IMR-90 (cell line): ENCODE data around the gene NLRC5. TPM values are rescaled to one million over a fixed set of nuclear protein-coding genes. Genes with fewer than 3 reads are reported as not detected.

Source experiments
- ATAC-seq: fragments of 200-7000 bp; cut with Tn5 transposase; 2 replicates; pipeline ENCODE4 v1.9.1; 2020; ENCODE audit warnings: low read depth, mild to moderate bottlenecking, moderate library complexity
- BruUV-seq: library from RNA; stranded (reverse); fragments of 400-500 nt; replicated peaks from 2 replicates; lab custom pipeline; 2021; lab: Mats Ljungman, UMichigan
- CTCF ChIA-PET: fragments of 300-600 bp; formaldehyde crosslinking; extraction: SDS; loops from one replicate; lab custom pipeline; 2021; ENCODE audit warnings: antibody characterized with exemption; lab: Yijun Ruan, JAX
- POLR2A ChIA-PET: fragments of 300-600 bp; sonication (Branson Sonifier 250); formaldehyde crosslinking; loops from one replicate; lab custom pipeline; 2022; ENCODE audit warnings: antibody characterized with exemption; ENCODE audit not compliant: unreplicated experiment; lab: Charles Lee
- DNase-seq: peaks from one replicate; pipeline ENCODE4 v3.0.0; 2013
- H2AFZ ChIP-seq: replicated peaks from 2 replicates; pipeline ENCODE3; 2013; ENCODE audit warnings: low read length, mild to moderate bottlenecking; ENCODE audit not compliant: poor library complexity
- H2AK5ac ChIP-seq: 2 replicates; pipeline ENCODE4 v1.6.1; 2013; ENCODE audit warnings: low read depth, low read length, inconsistent platforms
- H2AK9ac ChIP-seq: replicated peaks from 2 replicates; pipeline ENCODE3; 2013; ENCODE audit warnings: mild to moderate bottlenecking, low read depth, low read length, moderate library complexity; ENCODE audit not compliant: poor library complexity
- H2BK120ac ChIP-seq: 2 replicates; pipeline ENCODE4 v1.6.1; 2013; ENCODE audit warnings: low read depth, low read length, inconsistent platforms
- H2BK15ac ChIP-seq: 3 replicates; pipeline ENCODE4 v1.6.1; 2013; ENCODE audit warnings: low read depth, low read length, inconsistent platforms
- H2BK20ac ChIP-seq: 2 replicates; pipeline ENCODE4 v1.6.1; 2013; ENCODE audit warnings: low read depth, mild to moderate bottlenecking, inconsistent platforms, low read length, moderate library complexity
- H2BK5ac ChIP-seq: 2 replicates; pipeline ENCODE4 v1.6.1; 2013; ENCODE audit warnings: mild to moderate bottlenecking, low read depth, low read length, inconsistent platforms; ENCODE audit not compliant: poor library complexity, severe bottlenecking
- H3K14ac ChIP-seq: replicated peaks from 2 replicates; pipeline ENCODE4 v1.6.1; 2013; ENCODE audit warnings: low read depth, low read length, inconsistent platforms
- H3K18ac ChIP-seq: 2 replicates; pipeline ENCODE4 v1.6.1; 2013; ENCODE audit warnings: low read depth, low read length, control low read depth
- H3K23ac ChIP-seq: 2 replicates; pipeline ENCODE4 v1.6.1; 2013; ENCODE audit warnings: low read depth, low read length, inconsistent platforms
- H3K27ac ChIP-seq: 2 replicates; pipeline ENCODE4 v1.5.1; 2013; ENCODE audit warnings: mild to moderate bottlenecking, control low read depth, low read length; ENCODE audit not compliant: insufficient read depth
- H3K27me3 ChIP-seq: 2 replicates; pipeline ENCODE4 v1.6.1; 2013; ENCODE audit warnings: low read length; ENCODE audit not compliant: control insufficient read depth, insufficient read depth
- H3K36me3 ChIP-seq: 2 replicates; pipeline ENCODE4 v1.6.1; 2013; ENCODE audit warnings: low read length, mixed read lengths; ENCODE audit not compliant: control insufficient read depth, insufficient read depth
- H3K4ac ChIP-seq: 2 replicates; pipeline ENCODE4 v1.6.1; 2013; ENCODE audit warnings: low read depth, low read length, inconsistent platforms
- H3K4me1 ChIP-seq: 2 replicates; pipeline ENCODE4 v1.6.1; 2013; ENCODE audit warnings: low read length, mixed read lengths; ENCODE audit not compliant: control insufficient read depth, insufficient read depth
- H3K4me2 ChIP-seq: 2 replicates; pipeline ENCODE4 v1.6.1; 2013; ENCODE audit warnings: low read depth, mild to moderate bottlenecking, control low read depth, low read length, moderate library complexity
- H3K4me3 ChIP-seq: 2 replicates; pipeline ENCODE4 v1.5.1; 2013; ENCODE audit warnings: low read depth, mild to moderate bottlenecking, control low read depth, low read length, moderate library complexity; ENCODE audit not compliant: insufficient read depth
- H3K56ac ChIP-seq: 2 replicates; pipeline ENCODE4 v1.6.1; 2013; ENCODE audit warnings: low read length, inconsistent platforms; ENCODE audit not compliant: insufficient read depth; ENCODE audit errors: extremely low read depth
- H3K79me1 ChIP-seq, 2 experiments: 2 replicates each; pipeline ENCODE4 v1.6.1; 2013; ENCODE audit warnings: low read length in 2 of 2, inconsistent platforms in 1 of 2, low read depth in 1 of 2
- H3K9ac ChIP-seq: 2 replicates; pipeline ENCODE4 v1.6.1; 2013; ENCODE audit warnings: low read depth, low read length, control low read depth
- H3K9me1 ChIP-seq: 2 replicates; pipeline ENCODE4 v1.6.1; 2013; ENCODE audit warnings: low read length, inconsistent platforms; ENCODE audit not compliant: insufficient read depth
- H3K9me3 ChIP-seq: 2 replicates; pipeline ENCODE4 v1.6.1; 2013; ENCODE audit warnings: low read length; ENCODE audit not compliant: control insufficient read depth, insufficient read depth
- H4K20me1 ChIP-seq: 2 replicates; pipeline ENCODE4 v1.6.1; 2013; ENCODE audit warnings: low read length, inconsistent platforms; ENCODE audit not compliant: insufficient read depth
- H4K5ac ChIP-seq: 2 replicates; pipeline ENCODE4 v1.6.1; 2013; ENCODE audit warnings: mild to moderate bottlenecking, low read depth, low read length, control low read depth
- H4K8ac ChIP-seq, 2 experiments: 2 replicates each; pipeline ENCODE4 v1.6.1; 2013; ENCODE audit warnings: low read depth in 2 of 2, low read length in 2 of 2, control low read depth in 1 of 2, inconsistent platforms in 1 of 2
- H4K91ac ChIP-seq: 2 replicates; pipeline ENCODE4 v1.6.1; 2013; ENCODE audit warnings: low read depth, low read length, inconsistent platforms; ENCODE audit not compliant: insufficient read depth
- BHLHE40 ChIP-seq: fragments of 150-350 bp; IDR thresholded peaks from 2 replicates; pipeline ENCODE4 v1.6.1; 2016; ENCODE audit warnings: mild to moderate bottlenecking, low read depth, low read length
- CHD1 ChIP-seq: IDR thresholded peaks from 2 replicates; pipeline ENCODE4 v1.6.1; 2012; ENCODE audit warnings: low read depth, low read length, improper control_type of control experiment
- CTCF ChIP-seq: conservative IDR thresholded peaks from 2 replicates; pipeline ENCODE4 v1.5.1; 2012; ENCODE audit warnings: mild to moderate bottlenecking, low read depth, low read length, improper control_type of control experiment
- FOS ChIP-seq: fragments of 150-350 bp; IDR thresholded peaks from 2 replicates; pipeline ENCODE4 v1.6.1; 2016; ENCODE audit warnings: low read depth, low read length
- MAFK ChIP-seq: IDR thresholded peaks from 2 replicates; pipeline ENCODE4 v1.6.1; 2012; ENCODE audit warnings: low read depth, low read length, improper control_type of control experiment
- MAZ ChIP-seq: IDR thresholded peaks from 2 replicates; pipeline ENCODE4 v1.6.1; 2012; ENCODE audit warnings: low read depth, mild to moderate bottlenecking, low read length, improper control_type of control experiment, moderate library complexity, borderline replicate concordance
- NFE2L2 ChIP-seq: fragments of 150-350 bp; IDR thresholded peaks from 2 replicates; pipeline ENCODE4 v1.6.1; 2016; ENCODE audit warnings: low read depth, mild to moderate bottlenecking, low read length
- RCOR1 ChIP-seq: IDR thresholded peaks from 2 replicates; pipeline ENCODE4 v1.6.1; 2012; ENCODE audit warnings: mild to moderate bottlenecking, low read length, improper control_type of control experiment; ENCODE audit not compliant: insufficient replicate concordance
- SMC3 ChIP-seq: fragments of 150-350 bp; IDR thresholded peaks from 2 replicates; pipeline ENCODE4 v1.6.1; 2016; ENCODE audit warnings: low read depth, mild to moderate bottlenecking, antibody characterized with exemption, low read length, moderate library complexity
- WGBS, 2 experiments: methylation state at CpG; one replicate each; pipeline versions ENCODE4 v1.1.5 to v1.1.7; 2013; ENCODE audit warnings: missing lambda C conversion rate in 2 of 2; ENCODE audit not compliant: insufficient read length in 1 of 2; ENCODE audit errors: extremely low coverage in 2 of 2; 5-methylcytosine and 5-hydroxymethylcytosine counted together
- dilution Hi-C: fragments of 300-500 bp; cut with HindIII; formaldehyde crosslinking; loops from one replicate; pipeline ENCODE4 v1.14.3; 2018; ENCODE audit warnings: low sequenced_read_pairs; ENCODE audit not compliant: unreplicated experiment
- in situ Hi-C: fragments of 300-500 bp; cut with MboI; formaldehyde crosslinking; loops from 3 replicates; pipeline ENCODE4 v1.14.3; 2019; ENCODE audit warnings: low sequenced_read_pairs, inconsistent platforms, mixed read lengths
- intact Hi-C: fragments of 100-400 bp; cut with micrococcal nuclease; formaldehyde crosslinking; loops from 2 replicates; pipeline ENCODE4 v1.10.0; 2022
- polyA plus RNA-seq, 3 experiments: library from polyadenylated mRNA; depleted of rRNA; stranded (reverse); fragments of >200 nt; gene quantifications; 2 replicates each; pipeline ENCODE4 v1.2.3, GENCODE V29; 2012; ENCODE audit warnings: low replicate concordance in 1 of 3
- total RNA-seq: library from RNA; depleted of rRNA; stranded (reverse); fragments of >200 nt; gene quantifications from 2 replicates; pipeline ENCODE4 v1.2.3, GENCODE V29; 2012

Gene NLRC5
- total and polyA plus RNA-seq, 2 of the 4 experiments (the other 2 are of a cell fraction), result 9.1 to 14.9 TPM

DNA sequence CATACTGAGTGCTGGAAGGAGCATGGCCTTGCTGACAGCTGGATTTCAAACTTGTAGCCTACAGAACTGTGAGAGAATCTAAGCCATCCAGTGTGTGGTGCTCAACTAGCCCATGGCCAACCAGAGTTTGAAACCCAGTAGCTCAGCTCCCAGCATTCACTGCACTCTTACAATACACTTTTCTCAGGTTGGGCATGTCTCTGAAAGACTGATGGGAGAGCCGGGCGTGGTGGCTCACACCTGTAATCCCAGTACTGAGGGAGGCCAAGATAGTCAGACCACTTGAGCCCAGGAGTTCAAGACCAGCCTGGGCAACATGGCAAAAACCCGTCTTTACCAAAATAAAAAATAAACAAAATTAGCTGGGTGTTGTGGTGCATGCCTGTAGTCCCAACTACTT, 106.8 kb downstream of the NLRC5 start:
- no peak overlapping the region for H2BK20ac ChIP-seq
- H2BK15ac ChIP-seq, result no peak overlapping the region
- H2BK120ac ChIP-seq, result no peak overlapping the region
- no peak overlapping the region for H4K8ac ChIP-seq
- H4K5ac ChIP-seq, result no peak overlapping the region
- BruUV-seq, result no TSS peak
- dilution Hi-C loops (no loop called here), intact Hi-C loops (no loop called here), in situ Hi-C loops (no loop called here)
- peaks cover 18 to 47% of the 10 kb centered on the region in 2 experiments; a peak in 3 of 4 replicates for H3K79me1 ChIP-seq
- no peak overlapping the region for H2AK9ac ChIP-seq
- CTCF ChIA-PET, result interaction anchor here (1.5 kb wide), 1 partner anchor 12 kb away, joined by 7 read pairs; no protein-coding TSS in a partner anchor
- no peak overlapping the region for H2BK5ac ChIP-seq
- ATAC-seq (no peak), DNase-seq (no peak)
- H3K4ac ChIP-seq, result no peak overlapping the region
- H3K36me3 ChIP-seq, result no peaks in the 10 kb centered on the region
- no peak overlapping the region for H3K23ac ChIP-seq
- H3K27ac ChIP-seq, result no peak overlapping the region
- H3K14ac ChIP-seq, result no peak overlapping the region
- H3K56ac ChIP-seq, result no peak overlapping the region
- no peak overlapping the region for H3K18ac ChIP-seq
- no peak overlapping the region for H2AK5ac ChIP-seq
- H3K4me2 ChIP-seq, result no peak overlapping the region
- TF ChIP-seq CTCF (no peak), CHD1 (no peak), MAFK (no peak), BHLHE40 (no peak), NFE2L2 (no peak), MAZ (no peak), FOS (no peak), SMC3 (no peak), RCOR1 (no peak)
- POLR2A ChIA-PET, result no interaction called here
- H3K9ac ChIP-seq, result no peak overlapping the region
- no CpG with 5 or more reads among the region's 3 CpGs for WGBS, 2 experiments
- no peak overlapping the region for H4K91ac ChIP-seq
- H3K27me3 ChIP-seq, result no peaks in the 10 kb centered on the region
- H3K4me1 ChIP-seq, result peaks cover 3% of the 10 kb centered on the region; the same call in 1 of the 2 replicates
- H2AFZ ChIP-seq, result no peak overlapping the region
- peaks cover 13% of the 10 kb centered on the region for H4K20me1 ChIP-seq
- H3K9me3 ChIP-seq, result no peaks in the 10 kb centered on the region
- H3K4me3 ChIP-seq, result no peak overlapping the region
- H3K9me1 ChIP-seq, result peaks cover 8% of the 10 kb centered on the region; the same call in 1 of the 2 replicates
